Ishikawa (cell line): ENCODE data around the gene CIBAR2.

ENCODE experiments used
- EGR1 ChIP-seq: IDR thresholded peaks from 2 replicates; pipeline ENCODE4 v1.6.1; 2012
- EP300 ChIP-seq: IDR thresholded peaks from 2 replicates; pipeline ENCODE4 v1.6.1; 2012; ENCODE audit warnings: borderline replicate concordance
- RAD21 ChIP-seq: IDR thresholded peaks from 2 replicates; pipeline ENCODE4 v1.6.1; 2012; ENCODE audit warnings: low read depth
- TAF1 ChIP-seq: IDR thresholded peaks from 2 replicates; pipeline ENCODE4 v1.6.1; 2012; ENCODE audit warnings: low read depth, mild to moderate bottlenecking
- TEAD4 ChIP-seq: IDR thresholded peaks from 2 replicates; pipeline ENCODE4 v1.6.1; 2012
- YY1 ChIP-seq: IDR thresholded peaks from 2 replicates; pipeline ENCODE4 v1.6.1; 2012; ENCODE audit warnings: low read depth
- TF ChIP-seq, protein P1 (sequence below): IDR thresholded peaks from 2 replicates; pipeline ENCODE4 v1.6.1; 2012; ENCODE audit warnings: low read depth, mild to moderate bottlenecking
- TF ChIP-seq, protein P2 (sequence below): IDR thresholded peaks from 2 replicates; pipeline ENCODE4 v1.6.1; 2012

- TF ChIP-seq TAF1 (no peak), EP300 (no peak), RAD21 (no peak), YY1 (no peak), EGR1 (no peak), TEAD4 (no peak)
- TF ChIP-seq, protein P1, sequence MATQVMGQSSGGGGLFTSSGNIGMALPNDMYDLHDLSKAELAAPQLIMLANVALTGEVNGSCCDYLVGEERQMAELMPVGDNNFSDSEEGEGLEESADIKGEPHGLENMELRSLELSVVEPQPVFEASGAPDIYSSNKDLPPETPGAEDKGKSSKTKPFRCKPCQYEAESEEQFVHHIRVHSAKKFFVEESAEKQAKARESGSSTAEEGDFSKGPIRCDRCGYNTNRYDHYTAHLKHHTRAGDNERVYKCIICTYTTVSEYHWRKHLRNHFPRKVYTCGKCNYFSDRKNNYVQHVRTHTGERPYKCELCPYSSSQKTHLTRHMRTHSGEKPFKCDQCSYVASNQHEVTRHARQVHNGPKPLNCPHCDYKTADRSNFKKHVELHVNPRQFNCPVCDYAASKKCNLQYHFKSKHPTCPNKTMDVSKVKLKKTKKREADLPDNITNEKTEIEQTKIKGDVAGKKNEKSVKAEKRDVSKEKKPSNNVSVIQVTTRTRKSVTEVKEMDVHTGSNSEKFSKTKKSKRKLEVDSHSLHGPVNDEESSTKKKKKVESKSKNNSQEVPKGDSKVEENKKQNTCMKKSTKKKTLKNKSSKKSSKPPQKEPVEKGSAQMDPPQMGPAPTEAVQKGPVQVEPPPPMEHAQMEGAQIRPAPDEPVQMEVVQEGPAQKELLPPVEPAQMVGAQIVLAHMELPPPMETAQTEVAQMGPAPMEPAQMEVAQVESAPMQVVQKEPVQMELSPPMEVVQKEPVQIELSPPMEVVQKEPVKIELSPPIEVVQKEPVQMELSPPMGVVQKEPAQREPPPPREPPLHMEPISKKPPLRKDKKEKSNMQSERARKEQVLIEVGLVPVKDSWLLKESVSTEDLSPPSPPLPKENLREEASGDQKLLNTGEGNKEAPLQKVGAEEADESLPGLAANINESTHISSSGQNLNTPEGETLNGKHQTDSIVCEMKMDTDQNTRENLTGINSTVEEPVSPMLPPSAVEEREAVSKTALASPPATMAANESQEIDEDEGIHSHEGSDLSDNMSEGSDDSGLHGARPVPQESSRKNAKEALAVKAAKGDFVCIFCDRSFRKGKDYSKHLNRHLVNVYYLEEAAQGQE: no peak
- TF ChIP-seq, protein P2, sequence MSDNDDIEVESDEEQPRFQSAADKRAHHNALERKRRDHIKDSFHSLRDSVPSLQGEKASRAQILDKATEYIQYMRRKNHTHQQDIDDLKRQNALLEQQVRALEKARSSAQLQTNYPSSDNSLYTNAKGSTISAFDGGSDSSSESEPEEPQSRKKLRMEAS: no peak
These were observed 57.3 kb downstream of the CIBAR2 start for GRCh38 chr16:85054948-85055492.
